Upper lobe of right lung (tissue), 1 donor: ENCODE results near the gene JAZF1. TPM values are rescaled to one million over a fixed set of nuclear protein-coding genes. Genes with fewer than 3 reads are reported as not detected.

Experiments
- ATAC-seq: fragments of 200-7000 bp; cut with Tn5 transposase; one replicate; pipeline ENCODE4 v1.9.1; 2020; ENCODE audit warnings: mild to moderate bottlenecking, moderate library complexity
- DNase-seq: peaks from one replicate; pipeline ENCODE4 v3.0.0-alpha.2; 2020
- H3K27ac ChIP-seq: fragments of 200-600 bp; one replicate; pipeline ENCODE4 v1.8.0; 2022
- H3K27me3 ChIP-seq: fragments of 200-600 bp; one replicate; pipeline ENCODE4 v1.8.0; 2022; ENCODE audit warnings: mild to moderate bottlenecking
- H3K36me3 ChIP-seq: fragments of 200-600 bp; one replicate; pipeline ENCODE4 v1.8.0; 2022
- H3K4me1 ChIP-seq: fragments of 200-600 bp; one replicate; pipeline ENCODE4 v1.8.0; 2022
- H3K4me3 ChIP-seq: fragments of 200-600 bp; one replicate; pipeline ENCODE4 v1.8.0; 2022; ENCODE audit warnings: mild to moderate bottlenecking
- H3K9me3 ChIP-seq: fragments of 200-600 bp; one replicate; pipeline ENCODE4 v1.8.0; 2022
- CTCF ChIP-seq: fragments of 200-600 bp; IDR thresholded peaks from one replicate; pipeline ENCODE4 v1.8.0; 2022; ENCODE audit warnings: antibody characterized with exemption
- intact Hi-C: fragments of 100-400 bp; cut with DNase I; formaldehyde crosslinking; loops from one replicate; pipeline ENCODE4 v1.11.0; 2022
- total RNA-seq: library from RNA; stranded (reverse); fragmentation: NEBNext Ultra II Directional; extraction: Animal tissue kit (Norgen Biotek cat#: 25700); gene quantifications from one replicate; pipeline ENCODE4 v1.2.1, GENCODE V29; 2021
- donor health status: DM: no; HTN: yes; CAD: no; lungs with severe emphysema.

The JAZF1 gene
- total RNA-seq, 1 donor from 2014 or later, result 20.6 TPM

- ATAC-seq, result no peak
- peaks cover 13% of the 10 kb centered on the region for H3K36me3 ChIP-seq
- no peak for DNase-seq
- intact Hi-C loops, result no loop called here
- no peaks in the 10 kb centered on the region for H3K9me3 ChIP-seq
- no peak overlapping the region for H3K27ac ChIP-seq
- no peak overlapping the region for H3K4me3 ChIP-seq
- no peaks in the 10 kb centered on the region for H3K27me3 ChIP-seq
- TF ChIP-seq CTCF, result no peak
- H3K4me1 ChIP-seq, result peaks cover 6% of the 10 kb centered on the region
Measured at GRCh38 chr7:27781188-27781587, 399.4 kb downstream of the JAZF1 start.

Other genes starting within 250 kb of the JAZF1 start
- 8.9 TPM for gene CREB5, start 231.7 kb upstream of the JAZF1 start, total RNA-seq